GM19240 (cell line): ENCODE results near the gene ROR2.

Experiments
- DNase-seq: peaks from one replicate; pipeline ENCODE4 v3.0.0; 2011; ENCODE audit warnings: low spot score; ENCODE audit not compliant: insufficient read length

ROR2 gene

GRCh38 chr9:91689006-91689405 is 261.0 kb downstream of the ROR2 start:
- DNase-seq: no peak

GRCh38 chr9:91683269-91683668 is 266.8 kb downstream of the ROR2 start:
- DNase-seq: no peak

GRCh38 chr9:91682806-91683205 is 267.2 kb downstream of the ROR2 start:
- no peak for DNase-seq

- DNase-seq: peak; percentile 72
Measured at GRCh38 chr9:91681461-91682305, 268.3 kb downstream of the ROR2 start.

- DNase-seq: no peak
Measured at GRCh38 chr9:91680998-91681397, 269.0 kb downstream of the ROR2 start.

GRCh38 chr9:91680106-91680505 is 269.9 kb downstream of the ROR2 start:
- DNase-seq: no peak

- no peak for DNase-seq
Measured at GRCh38 chr9:91678807-91679580, 271.0 kb downstream of the ROR2 start.

GRCh38 chr9:91677822-91678436 is 272.1 kb downstream of the ROR2 start:
- DNase-seq: no peak

- no peak for DNase-seq
Measured at GRCh38 chr9:91677331-91677730, 272.7 kb downstream of the ROR2 start.

- no peak for DNase-seq
Measured at GRCh38 chr9:91676046-91676445, 274.0 kb downstream of the ROR2 start.

GRCh38 chr9:91664663-91665062 is 285.4 kb downstream of the ROR2 start:
- no peak for DNase-seq

GRCh38 chr9:91663858-91664257 is 286.2 kb downstream of the ROR2 start:
- no peak for DNase-seq

GRCh38 chr9:91661451-91661850 is 288.6 kb downstream of the ROR2 start:
- DNase-seq: no peak

- no peak for DNase-seq
Measured at GRCh38 chr9:91660521-91660920, 289.5 kb downstream of the ROR2 start.

- DNase-seq: no peak
Measured at GRCh38 chr9:91659529-91660495, 290.2 kb downstream of the ROR2 start.

- DNase-seq: no peak
Measured at GRCh38 chr9:91658513-91659105, 291.4 kb downstream of the ROR2 start.

- DNase-seq: no peak
Measured at GRCh38 chr9:91657501-91657900, 292.5 kb downstream of the ROR2 start.

- DNase-seq: no peak
Measured at GRCh38 chr9:91655658-91656057, 294.4 kb downstream of the ROR2 start.

GRCh38 chr9:91655215-91655614 is 294.8 kb downstream of the ROR2 start:
- no peak for DNase-seq

GRCh38 chr9:91654527-91654926 is 295.5 kb downstream of the ROR2 start:
- DNase-seq: no peak

- no peak for DNase-seq
Measured at GRCh38 chr9:91647371-91647770, 302.7 kb downstream of the ROR2 start.
